Liver (tissue), 9 donors: ENCODE results near the gene GORAB. TPM values are rescaled to one million over a fixed set of nuclear protein-coding genes. Genes with fewer than 3 reads are reported as not detected.

Experiments
- DNase-seq: peaks from one replicate; pipeline ENCODE4 v3.0.0-alpha.2; 2017; ENCODE audit warnings: low spot score
- H3K27ac ChIP-seq, 2 donors: one replicate each; pipeline ENCODE4 v1.7.0; 2013; ENCODE audit warnings: inconsistent platforms in 2 of 2, low read length in 2 of 2, control low read depth in 1 of 2, low read depth in 1 of 2, mild to moderate bottlenecking in 1 of 2
- H3K27me3 ChIP-seq, 4 donors: one replicate each; pipeline versions ENCODE4 v1.6.1 to v1.7.0; 2013; ENCODE audit warnings: low read length in 3 of 4, inconsistent platforms in 1 of 4, mild to moderate bottlenecking in 1 of 4, moderate library complexity in 1 of 4; ENCODE audit not compliant: control insufficient read depth in 4 of 4, insufficient read depth in 4 of 4
- H3K36me3 ChIP-seq, 4 donors: one replicate each; pipeline versions ENCODE4 v1.6.1 to v1.7.0; 2013; ENCODE audit warnings: low read length in 3 of 4, mild to moderate bottlenecking in 3 of 4, low read depth in 1 of 4, moderate library complexity in 1 of 4; ENCODE audit not compliant: control insufficient read depth in 4 of 4, insufficient read depth in 3 of 4
- H3K4me1 ChIP-seq, 4 donors: one replicate each; pipeline versions ENCODE4 v1.6.1 to v1.7.0; 2013; ENCODE audit warnings: low read length in 3 of 4, mild to moderate bottlenecking in 3 of 4, moderate library complexity in 1 of 4; ENCODE audit not compliant: control insufficient read depth in 4 of 4, insufficient read depth in 4 of 4
- H3K4me3 ChIP-seq, 3 donors: one replicate each; pipeline versions ENCODE4 v1.6.1 to v1.7.0; 2013; ENCODE audit warnings: low read length in 3 of 3, control low read depth in 1 of 3, low read depth in 1 of 3, mild to moderate bottlenecking in 1 of 3
- H3K9ac ChIP-seq, 2 donors: one replicate each; pipeline ENCODE4 v1.7.0; 2013; ENCODE audit warnings: low read length in 2 of 2, mild to moderate bottlenecking in 2 of 2, moderate library complexity in 2 of 2, control low read depth in 1 of 2, low read depth in 1 of 2
- H3K9me3 ChIP-seq, 4 donors: one replicate each; pipeline versions ENCODE4 v1.6.1 to v1.7.0; 2013; ENCODE audit warnings: low read length in 3 of 4; ENCODE audit not compliant: control insufficient read depth in 4 of 4
- ATF3 ChIP-seq: IDR thresholded peaks from 2 replicates; pipeline ENCODE4 v1.6.1; 2016; ENCODE audit warnings: antibody characterized with exemption
- EGR1 ChIP-seq, 2 donors: IDR thresholded peaks; 2 replicates each; pipeline ENCODE4 v1.6.1; 2016 to 2018; ENCODE audit warnings: antibody characterized with exemption in 2 of 2, low read depth in 2 of 2
- FOXA1 ChIP-seq: IDR thresholded peaks from 2 replicates; pipeline ENCODE4 v1.6.1; 2016; ENCODE audit warnings: antibody characterized with exemption
- FOXA2 ChIP-seq: IDR thresholded peaks from 2 replicates; pipeline ENCODE4 v1.6.1; 2016; ENCODE audit warnings: antibody characterized with exemption
- GABPA ChIP-seq, 2 donors: IDR thresholded peaks in 1 of 2; conservative IDR thresholded peaks in 1 of 2; 2 replicates each; pipeline ENCODE4 v1.6.1; 2016; ENCODE audit warnings: antibody characterized with exemption in 2 of 2, mild to moderate bottlenecking in 1 of 2, moderate library complexity in 1 of 2
- HNF4A ChIP-seq, 2 donors: conservative IDR thresholded peaks; 2 replicates each; pipeline ENCODE4 v1.6.1; 2016; ENCODE audit warnings: antibody characterized with exemption in 2 of 2, mild to moderate bottlenecking in 2 of 2
- HNF4G ChIP-seq: IDR thresholded peaks from 2 replicates; pipeline ENCODE4 v1.6.1; 2016; ENCODE audit warnings: antibody characterized with exemption
- JUND ChIP-seq, 2 donors: IDR thresholded peaks; 2 replicates each; pipeline ENCODE4 v1.6.1; 2016; ENCODE audit warnings: antibody characterized with exemption in 2 of 2
- NR2F2 ChIP-seq: IDR thresholded peaks from 2 replicates; pipeline ENCODE4 v1.6.1; 2016; ENCODE audit warnings: antibody characterized with exemption
- RAD21 ChIP-seq, 2 donors: IDR thresholded peaks; 2 replicates each; pipeline ENCODE4 v1.6.1; 2016; ENCODE audit warnings: antibody characterized with exemption in 2 of 2, mild to moderate bottlenecking in 2 of 2
- RXRA ChIP-seq, 2 donors: IDR thresholded peaks; 2 replicates each; pipeline ENCODE4 v1.6.1; 2017 to 2018; ENCODE audit warnings: antibody characterized with exemption in 2 of 2, mild to moderate bottlenecking in 1 of 2
- SP1 ChIP-seq: IDR thresholded peaks from 2 replicates; pipeline ENCODE4 v1.6.1; 2018; ENCODE audit warnings: antibody characterized with exemption, mild to moderate bottlenecking
- YY1 ChIP-seq: IDR thresholded peaks from 2 replicates; pipeline ENCODE4 v1.6.1; 2016; ENCODE audit warnings: antibody characterized with exemption, mild to moderate bottlenecking
- ZBTB33 ChIP-seq: IDR thresholded peaks from 2 replicates; pipeline ENCODE4 v1.6.1; 2016; ENCODE audit warnings: antibody characterized with exemption
- WGBS: extraction: QIAGEN DNeasy Blood & Tissue Kit; methylation state at CpG from one replicate; pipeline ENCODE4 v1.1.7; 2013; 5-methylcytosine and 5-hydroxymethylcytosine counted together
- polyA plus RNA-seq, 2 donors: library from polyadenylated mRNA; stranded (reverse) in 1 of 2; unstranded in 1 of 2; fragments of 200-250 nt in 1 of 2; fragments of >200 nt in 1 of 2; fragmentation: Nextera tagmentation in 1 of 2; extraction: Ambion mirVana in 1 of 2; gene quantifications; one replicate each; pipeline versions ENCODE4 v1.2.1 to v1.2.3, GENCODE V29; 2013 to 2015
- total RNA-seq, 2 donors: library from RNA; depleted of rRNA; stranded (reverse); fragments of >200 nt; gene quantifications; one replicate each; pipeline ENCODE4 v1.2.3, GENCODE V29; 2014
- TF ChIP-seq, protein P1 (sequence below): fragments of 150-350 bp; IDR thresholded peaks from 2 replicates; pipeline ENCODE4 v1.5.1; 2017; ENCODE audit warnings: improper control_type of control experiment, low read depth, low read length; ENCODE audit not compliant: missing input control
- TF ChIP-seq, protein P2 (sequence below): IDR thresholded peaks from 2 replicates; pipeline ENCODE4 v1.6.1; 2016; ENCODE audit warnings: antibody characterized with exemption
- donor health status: healthy.
- donor health status: healthy.
- donor health status: healthy.
- donor health status: healthy.
- donor health status: healthy.

Gene GORAB
- total and polyA plus RNA-seq, 4 donors, result 4.0 to 11.1 (median 8.7) TPM

- Histone ChIP-seq H3K27me3 (no peaks in the 10 kb centered on the region), H3K36me3 (no peaks in the 10 kb centered on the region), H3K9me3 (no peaks in the 10 kb centered on the region), H3K9ac (no peak overlapping the region), H3K4me3 (no peak overlapping the region), H3K27ac (no peak overlapping the region), H3K4me1 (no peaks in the 10 kb centered on the region)
- TF ChIP-seq FOXA1 (no peak), HNF4G (no peak), EGR1 (IDR thresholded peaks at IDR 0.05; ENCODE audit: low read depth in 2 of 2) (no peak), ZBTB33 (no peak), JUND (IDR thresholded peaks at IDR 0.05) (no peak), RXRA (IDR thresholded peaks at IDR 0.05) (no peak), FOXA2 (no peak), HNF4A (conservative IDR thresholded peaks at IDR 0.05) (no peak), RAD21 (IDR thresholded peaks at IDR 0.05) (no peak), ATF3 (no peak), SP1 (no peak), GABPA (IDR thresholded peaks at IDR 0.05 in 1 of 2, conservative IDR thresholded peaks at IDR 0.05 in 1 of 2) (no peak), NR2F2 (no peak)
- TF ChIP-seq, protein P1, sequence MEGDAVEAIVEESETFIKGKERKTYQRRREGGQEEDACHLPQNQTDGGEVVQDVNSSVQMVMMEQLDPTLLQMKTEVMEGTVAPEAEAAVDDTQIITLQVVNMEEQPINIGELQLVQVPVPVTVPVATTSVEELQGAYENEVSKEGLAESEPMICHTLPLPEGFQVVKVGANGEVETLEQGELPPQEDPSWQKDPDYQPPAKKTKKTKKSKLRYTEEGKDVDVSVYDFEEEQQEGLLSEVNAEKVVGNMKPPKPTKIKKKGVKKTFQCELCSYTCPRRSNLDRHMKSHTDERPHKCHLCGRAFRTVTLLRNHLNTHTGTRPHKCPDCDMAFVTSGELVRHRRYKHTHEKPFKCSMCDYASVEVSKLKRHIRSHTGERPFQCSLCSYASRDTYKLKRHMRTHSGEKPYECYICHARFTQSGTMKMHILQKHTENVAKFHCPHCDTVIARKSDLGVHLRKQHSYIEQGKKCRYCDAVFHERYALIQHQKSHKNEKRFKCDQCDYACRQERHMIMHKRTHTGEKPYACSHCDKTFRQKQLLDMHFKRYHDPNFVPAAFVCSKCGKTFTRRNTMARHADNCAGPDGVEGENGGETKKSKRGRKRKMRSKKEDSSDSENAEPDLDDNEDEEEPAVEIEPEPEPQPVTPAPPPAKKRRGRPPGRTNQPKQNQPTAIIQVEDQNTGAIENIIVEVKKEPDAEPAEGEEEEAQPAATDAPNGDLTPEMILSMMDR, result no peak
- TF ChIP-seq, protein P2, sequence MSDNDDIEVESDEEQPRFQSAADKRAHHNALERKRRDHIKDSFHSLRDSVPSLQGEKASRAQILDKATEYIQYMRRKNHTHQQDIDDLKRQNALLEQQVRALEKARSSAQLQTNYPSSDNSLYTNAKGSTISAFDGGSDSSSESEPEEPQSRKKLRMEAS, result no peak
- no peak for DNase-seq
- 39% methylated on average over 1 of the region's 1 CpG for WGBS
These were observed 18.8 kb upstream of the GORAB start for GRCh38 chr1:170513138-170513537.

- Histone ChIP-seq H3K9me3 (no peaks in the 10 kb centered on the region), H3K9ac (no peak overlapping the region), H3K27ac (no peak overlapping the region), H3K36me3 (no peaks in the 10 kb centered on the region), H3K27me3 (no peaks in the 10 kb centered on the region), H3K4me1 (no peaks in the 10 kb centered on the region), H3K4me3 (no peak overlapping the region)
- no peak for DNase-seq
- TF ChIP-seq HNF4G, result no peak
- TF ChIP-seq RAD21 (IDR thresholded peaks at IDR 0.05), result no peak
- 89% methylated on average over 4 of the region's 4 CpGs for WGBS
These were observed 13.7 kb upstream of the GORAB start for GRCh38 chr1:170518185-170518834.

DNA sequence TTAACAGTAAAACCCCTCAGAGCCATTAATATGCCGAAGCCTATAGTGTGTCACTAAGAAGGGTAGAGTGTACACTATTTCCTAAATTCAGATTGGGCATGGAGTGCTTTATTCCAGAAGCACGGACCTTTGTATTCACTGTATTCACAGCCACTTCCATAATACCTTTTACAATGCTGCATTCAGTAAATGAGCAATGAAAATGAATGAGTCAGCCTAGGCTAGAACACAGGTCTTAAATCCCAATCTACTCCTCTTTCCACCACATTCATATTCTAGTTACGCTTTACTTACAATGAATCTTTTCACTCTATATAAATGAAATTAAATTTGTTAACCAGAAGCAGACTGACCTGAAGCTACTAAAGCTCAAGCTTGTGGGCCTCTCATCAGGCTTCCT is 13.0 kb upstream of the GORAB start:
- 88% methylated on average over 3 of the region's 3 CpGs for WGBS
- H3K36me3 ChIP-seq, result no peaks in the 10 kb centered on the region
- H3K9me3 ChIP-seq, result no peaks in the 10 kb centered on the region
- no peak overlapping the region for H3K4me3 ChIP-seq
- no peak overlapping the region for H3K27ac ChIP-seq
- H3K27me3 ChIP-seq, result no peaks in the 10 kb centered on the region
- no peak overlapping the region for H3K9ac ChIP-seq
- H3K4me1 ChIP-seq, result no peaks in the 10 kb centered on the region
- DNase-seq, result no peak
- TF ChIP-seq, protein P1, result no peak
- TF ChIP-seq FOXA1 (no peak), EGR1 (IDR thresholded peaks at IDR 0.05; ENCODE audit: low read depth in 2 of 2) (no peak), RAD21 (IDR thresholded peaks at IDR 0.05) (no peak), RXRA (IDR thresholded peaks at IDR 0.05) (no peak), HNF4A (conservative IDR thresholded peaks at IDR 0.05) (no peak), FOXA2 (no peak), JUND (IDR thresholded peaks at IDR 0.05) (no peak), SP1 (no peak), YY1 (no peak), GABPA (IDR thresholded peaks at IDR 0.05 in 1 of 2, conservative IDR thresholded peaks at IDR 0.05 in 1 of 2) (no peak), HNF4G (no peak), NR2F2 (no peak), ZBTB33 (no peak), ATF3 (no peak)
- TF ChIP-seq, protein P2, result no peak
